Pons (tissue), 1 donor: ENCODE measurements around the gene ELFN1.

Source experiments
- DNase-seq: peaks from one replicate; pipeline ENCODE4 v3.0.0-alpha.2; 2016; ENCODE audit warnings: low spot score

Gene ELFN1

DNA sequence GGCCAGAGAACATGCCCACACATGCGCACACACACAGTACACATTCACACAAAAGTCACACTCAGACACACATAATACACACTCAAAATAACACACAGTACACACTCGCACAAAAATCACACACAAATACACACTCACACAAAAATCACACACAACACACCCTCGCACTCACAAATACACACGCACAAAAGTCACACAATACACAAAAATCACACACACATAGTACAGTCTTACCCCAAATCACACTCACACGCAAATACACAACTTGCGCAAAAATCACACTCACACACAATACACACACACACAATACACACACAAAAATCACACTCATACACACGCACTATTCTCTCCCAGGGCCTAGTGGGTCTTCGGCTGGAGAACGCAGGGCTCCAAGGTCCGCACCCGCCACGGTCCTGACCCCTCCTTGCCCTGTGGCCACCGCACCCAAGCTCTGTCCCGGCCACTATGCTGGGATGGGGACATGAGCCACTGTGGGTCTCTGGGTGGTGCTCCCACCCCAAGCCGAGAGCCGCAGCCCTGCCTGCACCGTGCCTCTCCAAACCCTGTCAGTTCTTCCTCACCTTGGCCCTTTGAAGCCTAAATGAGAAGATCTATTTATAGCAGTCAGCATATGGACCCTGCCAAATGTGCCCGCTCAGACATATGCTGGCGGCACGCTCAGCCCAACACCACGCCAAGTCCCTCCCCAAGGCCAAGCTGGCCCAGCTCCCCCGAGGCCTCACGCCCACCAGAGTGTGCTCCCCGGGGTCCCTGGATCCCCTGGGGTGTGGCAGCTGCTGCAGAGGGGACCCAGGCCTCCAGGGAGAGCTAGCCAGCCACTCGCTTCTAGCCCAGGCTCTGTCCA is 55.9 kb downstream of the ELFN1 start:
- DNase-seq = no peak

DNA sequence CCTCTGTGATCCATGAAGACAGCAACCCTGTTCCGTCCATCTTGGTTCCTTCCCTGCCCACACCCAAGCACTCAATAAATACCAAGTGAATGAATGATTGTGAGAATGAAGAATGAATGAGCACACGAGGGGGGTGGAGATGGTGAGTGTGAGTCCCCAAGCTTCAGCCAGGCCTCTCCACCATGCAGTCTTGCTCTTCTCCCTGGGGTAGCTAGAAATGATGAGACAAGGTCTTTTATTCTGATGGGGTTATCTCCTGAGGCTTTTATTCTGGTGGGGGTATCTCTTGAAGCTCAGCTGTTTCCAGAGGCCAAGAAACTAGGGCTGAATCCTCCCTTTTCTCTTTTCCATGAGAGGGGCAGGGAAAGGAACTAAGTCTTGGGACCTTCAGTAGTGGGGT is 57.0 kb downstream of the ELFN1 start:
- no peak for DNase-seq

DNA sequence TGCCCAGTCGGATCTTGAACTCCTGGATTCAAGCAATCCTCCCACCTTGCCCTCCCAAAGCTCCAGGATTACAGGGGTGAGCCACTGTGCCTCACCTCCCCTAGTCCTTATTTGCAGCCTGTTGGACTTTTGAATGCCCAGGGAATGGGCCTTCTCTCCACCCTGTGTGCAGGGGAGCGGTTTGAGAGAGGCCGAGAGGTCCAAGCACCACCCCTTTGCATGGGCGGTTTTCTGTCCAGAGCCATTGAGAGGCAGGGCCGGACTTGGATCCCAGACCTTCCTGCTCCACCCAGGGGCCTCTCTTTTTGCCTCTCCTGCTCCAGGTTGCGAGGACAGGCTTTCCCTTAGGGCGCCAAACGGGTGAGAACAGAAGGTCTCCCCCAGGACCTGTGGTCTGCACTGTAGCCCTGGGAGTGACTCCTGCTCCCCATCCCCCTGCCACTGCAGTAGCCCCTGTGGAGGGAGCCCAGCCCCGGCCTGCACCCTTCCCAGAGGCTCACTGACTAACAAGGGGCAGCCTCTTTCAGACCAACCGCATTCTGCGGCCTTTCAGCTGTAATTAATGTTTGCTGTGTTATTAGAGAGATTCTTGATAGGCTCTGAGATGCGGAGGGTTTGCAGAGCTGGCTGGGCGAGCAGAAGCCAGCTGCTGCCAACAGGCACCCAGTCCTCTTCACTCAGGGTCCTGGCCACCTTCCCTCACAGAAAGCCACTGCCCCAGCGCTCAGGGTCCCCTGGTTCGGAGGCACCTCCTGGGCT is 57.9 kb downstream of the ELFN1 start:
- no peak for DNase-seq

DNA sequence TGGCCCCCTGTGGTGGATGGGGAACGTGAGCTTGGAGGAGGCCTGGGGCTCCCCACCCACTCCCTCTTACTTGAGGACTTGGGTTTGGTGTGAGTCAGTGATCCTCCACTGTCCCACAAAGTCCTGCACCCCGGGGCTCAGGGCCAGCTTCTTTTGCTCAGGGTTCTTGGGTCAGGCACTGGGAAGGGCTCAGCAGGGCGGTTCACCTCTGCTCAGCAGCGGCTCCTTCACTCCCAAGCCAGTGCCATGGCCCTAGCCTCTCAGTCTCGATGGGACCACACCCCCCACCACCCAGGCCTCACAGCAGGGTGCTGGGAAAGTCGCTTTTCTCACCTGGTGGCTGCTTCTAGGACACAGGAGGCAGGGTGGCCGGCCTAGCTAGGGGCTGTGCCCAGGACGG is 59.1 kb downstream of the ELFN1 start:
- no peak for DNase-seq

DNA sequence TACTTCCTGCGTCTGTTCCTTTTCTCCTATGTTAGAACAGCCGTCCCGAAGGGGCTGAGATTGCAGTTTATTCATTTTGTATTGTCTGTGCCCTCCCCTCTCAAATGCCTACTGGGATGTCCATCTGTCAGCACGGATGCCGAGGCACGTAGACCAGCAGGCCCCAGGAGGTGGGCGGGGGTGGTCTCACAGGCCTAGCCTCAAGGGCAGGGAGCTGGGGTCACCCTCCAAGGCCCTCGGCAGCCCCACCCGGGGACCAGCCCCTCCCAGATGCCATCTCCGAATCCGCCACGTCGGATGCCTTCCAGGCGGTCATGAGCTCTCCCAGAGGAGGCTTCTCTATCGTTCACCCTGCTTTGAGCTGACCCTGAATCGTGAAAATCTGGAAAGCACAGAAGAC is 59.7 kb downstream of the ELFN1 start:
- no peak for DNase-seq

DNA sequence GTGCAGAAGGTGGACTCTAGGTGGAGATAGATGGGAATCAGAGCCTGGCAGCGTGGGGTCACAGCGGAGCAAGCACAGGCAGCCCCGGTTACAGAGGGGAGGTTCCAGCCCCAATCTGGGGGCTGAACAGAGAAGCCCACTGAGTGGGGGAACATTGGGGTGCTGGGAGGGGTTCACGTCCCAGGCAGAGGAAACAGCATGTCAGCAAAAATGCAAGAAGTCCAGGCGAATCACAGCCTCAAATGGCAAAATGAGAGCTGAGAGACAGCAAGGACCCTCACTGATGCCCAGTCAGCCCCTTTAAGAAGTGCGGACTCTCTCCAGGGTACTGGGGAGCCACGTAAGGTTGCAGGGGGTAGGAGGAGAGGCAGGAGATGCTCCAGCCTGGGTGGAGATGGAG is 62.0 kb downstream of the ELFN1 start:
- DNase-seq = no peak

DNA sequence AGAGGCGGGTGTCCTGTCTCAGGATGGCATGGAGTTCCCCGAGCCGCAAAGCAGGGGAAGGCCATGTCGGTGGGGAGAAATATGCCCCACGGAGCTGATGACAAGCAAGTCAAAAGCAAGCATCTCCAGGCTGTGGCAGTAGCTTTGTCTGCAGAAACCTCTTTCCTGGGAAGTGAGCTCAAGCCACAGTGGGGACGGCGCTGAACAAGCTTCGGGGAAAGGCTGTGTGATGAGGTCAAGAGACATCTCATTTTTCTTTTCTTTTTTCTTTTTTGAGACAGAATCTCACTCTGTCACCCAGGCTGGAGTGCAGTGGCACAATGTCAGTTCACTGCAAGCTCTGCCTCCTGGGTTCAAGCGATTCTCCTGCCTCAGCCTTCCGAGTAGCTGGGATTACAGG is 62.6 kb downstream of the ELFN1 start:
- no peak for DNase-seq

DNA sequence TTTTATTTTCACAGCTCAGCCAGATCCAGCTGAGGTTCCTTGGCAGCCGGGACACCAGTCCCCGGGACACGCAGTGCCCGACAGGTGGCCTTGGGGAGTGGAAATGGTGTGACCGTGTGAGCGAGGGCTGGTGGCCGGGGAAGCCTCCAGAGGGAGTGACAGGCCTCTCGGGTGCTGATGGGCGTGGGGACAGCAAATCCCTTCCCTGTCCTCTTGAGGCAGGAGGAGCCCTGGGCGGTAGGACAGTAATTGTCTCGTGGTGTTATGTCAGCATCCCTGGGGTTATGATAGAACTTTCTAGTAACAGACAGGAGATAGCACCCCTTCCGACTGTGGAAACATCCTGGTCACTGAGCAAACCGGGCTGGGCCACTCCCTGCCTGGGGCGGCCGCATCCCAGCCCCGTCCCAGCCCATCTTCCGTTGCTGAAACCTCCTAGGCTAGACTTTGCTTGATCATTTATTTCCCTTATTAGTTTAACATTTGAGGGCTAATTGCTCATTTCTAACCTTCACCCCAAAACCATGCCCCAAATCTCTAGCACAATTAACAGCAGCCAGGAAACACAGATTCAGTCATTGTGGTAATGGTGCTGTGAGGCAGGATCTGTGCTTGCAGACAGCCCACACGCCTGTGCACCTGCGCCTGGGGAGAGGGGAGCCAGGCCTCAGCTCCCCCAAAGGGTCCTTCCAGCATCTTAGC is 63.3 kb downstream of the ELFN1 start:
- DNase-seq = no peak

DNA sequence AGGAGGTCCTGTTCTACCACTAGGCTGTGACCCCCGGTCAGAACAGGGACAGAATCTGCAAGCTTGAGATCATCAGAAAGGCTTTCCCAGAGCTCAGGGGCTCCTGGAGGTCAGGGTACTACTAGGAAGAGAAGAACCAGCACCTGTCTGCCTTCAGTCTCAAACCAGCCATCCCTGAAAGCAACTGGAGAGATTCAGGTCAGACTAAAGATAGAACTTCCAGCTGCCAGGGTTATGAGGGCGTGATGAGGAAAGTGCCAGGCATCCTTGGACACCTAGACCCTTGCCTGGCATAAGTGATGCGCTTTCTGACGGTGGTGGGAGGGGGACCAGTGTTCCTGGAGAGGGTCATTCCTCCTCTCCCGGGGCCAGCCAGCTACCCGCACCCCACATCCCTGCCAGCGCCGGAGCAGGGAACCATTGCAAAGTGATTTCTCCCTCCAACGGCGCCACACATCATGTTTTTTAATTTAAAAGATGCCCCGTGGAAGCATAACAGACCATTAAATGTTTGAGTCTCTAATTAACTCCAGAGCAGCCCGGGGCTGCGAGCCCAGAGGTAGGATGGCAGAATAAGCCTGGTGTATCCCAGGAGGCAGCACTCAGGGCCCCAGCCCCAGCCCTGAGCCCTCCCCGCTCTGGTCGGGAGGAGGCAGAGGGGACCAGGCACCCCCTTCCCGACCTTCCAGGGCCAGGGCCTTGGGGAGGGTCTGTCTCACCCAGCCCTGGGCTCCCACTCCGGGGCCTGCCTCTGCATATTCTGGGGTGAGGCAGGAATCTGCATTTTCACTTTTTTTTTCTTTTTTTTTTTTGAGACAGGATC is 64.0 kb downstream of the ELFN1 start:
- no peak for DNase-seq

DNA sequence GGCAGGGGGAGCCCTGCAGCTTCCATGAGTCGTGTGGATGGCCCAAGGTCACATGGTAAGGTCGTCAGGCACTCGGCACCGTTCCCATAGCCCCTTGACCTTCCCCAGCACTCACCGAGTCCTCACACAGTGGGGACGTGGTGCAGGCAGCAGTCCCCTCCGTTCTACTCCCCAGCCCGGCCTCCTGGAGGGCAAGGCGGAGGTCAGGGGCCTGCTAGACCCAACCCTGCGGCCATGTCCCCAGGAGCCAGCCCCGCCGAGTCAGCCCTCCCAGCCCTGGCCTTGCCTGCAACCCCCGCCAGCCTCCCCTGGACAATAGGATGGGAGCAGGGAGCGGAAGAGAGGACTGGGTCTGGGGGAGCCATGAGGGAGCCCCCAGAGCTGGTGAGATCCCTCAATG is 65.2 kb downstream of the ELFN1 start:
- no peak for DNase-seq

DNA sequence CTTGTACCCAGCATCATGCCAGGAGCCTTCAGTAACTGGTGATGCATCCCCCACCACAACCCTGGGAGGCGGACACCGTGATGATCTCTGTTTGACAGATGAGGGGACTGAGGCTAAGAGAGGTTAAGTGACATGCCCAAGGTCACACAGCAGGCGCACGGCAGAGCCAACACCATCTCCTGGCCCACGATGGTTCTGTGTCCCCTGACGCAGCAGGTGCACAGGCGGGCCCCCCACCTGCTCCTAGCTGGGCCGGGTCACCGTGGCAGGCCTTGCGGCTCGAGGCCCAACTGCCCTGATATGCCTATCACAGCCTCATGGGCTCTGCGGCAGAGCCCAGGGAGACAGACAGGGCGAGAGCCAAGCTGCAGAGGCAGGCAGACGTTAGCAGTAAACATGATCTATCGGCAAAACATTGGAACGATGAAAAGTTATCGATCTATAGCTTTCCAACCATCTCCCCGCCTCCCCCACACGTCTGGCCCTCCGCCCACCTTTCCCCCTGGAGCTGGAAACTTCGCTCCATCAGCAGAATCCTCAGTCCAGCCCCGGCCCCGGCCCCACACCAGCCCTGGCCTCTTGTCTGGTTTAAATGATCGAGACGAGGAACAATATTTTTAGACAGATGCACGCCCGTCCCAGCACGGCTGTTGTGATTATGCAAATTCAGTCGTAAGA is 65.9 kb downstream of the ELFN1 start:
- no peak for DNase-seq

DNA sequence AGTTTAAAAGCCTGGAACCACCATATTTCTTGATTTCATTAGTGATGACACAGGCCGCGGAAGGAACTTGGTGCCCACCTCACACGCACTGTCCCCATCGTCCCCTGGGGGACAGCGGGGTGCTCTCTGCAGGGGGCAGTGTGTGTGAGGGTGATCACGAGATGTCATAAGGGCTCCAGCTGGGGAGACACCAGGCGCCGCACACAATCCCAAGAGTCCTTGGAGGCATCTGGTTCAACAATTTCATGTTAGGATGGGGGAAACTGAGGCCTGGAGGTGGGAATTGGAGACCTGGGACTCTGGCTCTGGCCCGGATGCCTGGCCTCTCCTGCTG is 66.4 kb downstream of the ELFN1 start:
- no peak for DNase-seq

DNA sequence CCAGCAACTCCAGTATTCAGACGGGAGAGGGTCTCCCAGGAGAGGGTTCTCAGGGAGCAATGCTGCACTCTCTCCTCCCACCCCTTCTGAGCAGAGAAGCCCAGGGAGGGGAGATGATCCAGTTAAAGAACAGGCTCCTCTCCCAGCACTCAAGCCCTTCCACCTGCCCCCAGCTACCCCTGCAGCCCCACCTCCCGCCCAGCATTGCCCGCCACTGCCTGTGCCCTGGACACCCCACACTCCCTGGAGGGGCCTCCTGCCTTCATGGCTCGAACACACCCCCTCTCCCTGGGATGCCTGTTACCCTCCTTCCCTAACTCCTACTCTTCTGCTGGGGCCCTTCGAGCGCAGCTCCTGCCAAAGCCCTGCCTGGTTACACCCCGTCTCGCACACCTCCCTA is 66.8 kb downstream of the ELFN1 start:
- DNase-seq = no peak

DNA sequence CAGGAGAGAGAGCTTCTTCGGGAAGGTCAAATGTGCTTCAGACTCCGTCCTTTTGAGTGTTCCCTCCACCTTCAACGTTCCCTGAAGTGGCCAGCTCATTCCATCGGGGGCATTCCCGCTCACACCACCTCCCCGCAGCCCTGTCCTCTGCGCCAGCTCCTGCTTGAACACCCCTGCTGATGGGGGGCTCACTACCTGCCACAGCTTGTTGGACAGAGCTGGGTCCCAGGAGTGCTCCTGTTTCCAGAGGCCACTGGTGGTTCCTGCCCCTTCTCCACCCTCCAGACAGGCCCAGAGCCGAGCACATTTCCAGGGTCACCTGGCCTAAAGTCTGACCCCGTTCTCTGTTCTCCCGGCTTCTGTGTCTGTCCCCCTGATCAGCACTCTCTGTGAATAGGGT is 67.4 kb downstream of the ELFN1 start:
- DNase-seq = no peak

DNA sequence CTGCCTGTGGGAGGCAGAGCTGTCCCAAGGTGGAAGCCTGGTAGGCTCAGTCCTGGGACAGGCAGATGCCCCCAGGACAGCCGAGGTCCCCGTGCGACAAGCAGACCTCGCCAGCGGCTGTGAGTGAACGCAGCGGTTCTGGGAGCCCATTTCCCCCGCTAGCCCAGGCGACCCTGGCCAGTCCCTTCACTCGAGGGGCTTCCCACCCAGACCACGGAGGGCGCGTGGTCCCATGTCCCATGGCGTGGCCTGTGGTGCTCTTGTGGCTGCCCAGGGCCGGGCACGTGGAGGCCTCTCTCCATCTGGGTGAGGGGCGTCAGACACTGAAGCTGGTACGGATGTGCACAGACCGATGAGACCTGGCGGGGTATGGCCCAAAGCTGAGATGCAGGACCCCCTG is 67.9 kb downstream of the ELFN1 start:
- DNase-seq = no peak

DNA sequence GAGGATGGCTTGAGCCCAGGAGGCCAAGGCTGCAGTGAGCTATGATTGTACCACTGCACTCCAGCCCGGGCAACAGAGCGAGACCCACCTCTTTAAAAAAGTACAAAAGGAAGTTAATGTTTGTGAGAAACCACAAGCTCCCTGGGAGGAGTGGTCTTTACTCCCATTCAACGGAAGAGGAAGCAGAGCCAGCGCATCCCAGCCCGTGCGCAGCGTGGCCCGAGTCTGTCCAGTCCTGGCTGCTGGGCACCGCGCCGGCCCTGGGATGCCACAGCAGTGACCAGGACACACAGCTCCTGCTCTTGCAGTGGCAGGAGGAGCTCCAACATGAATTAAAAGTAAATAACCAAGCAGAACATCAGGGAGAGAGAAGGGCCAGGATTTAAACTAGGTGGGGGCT is 68.4 kb downstream of the ELFN1 start:
- no peak for DNase-seq

DNA sequence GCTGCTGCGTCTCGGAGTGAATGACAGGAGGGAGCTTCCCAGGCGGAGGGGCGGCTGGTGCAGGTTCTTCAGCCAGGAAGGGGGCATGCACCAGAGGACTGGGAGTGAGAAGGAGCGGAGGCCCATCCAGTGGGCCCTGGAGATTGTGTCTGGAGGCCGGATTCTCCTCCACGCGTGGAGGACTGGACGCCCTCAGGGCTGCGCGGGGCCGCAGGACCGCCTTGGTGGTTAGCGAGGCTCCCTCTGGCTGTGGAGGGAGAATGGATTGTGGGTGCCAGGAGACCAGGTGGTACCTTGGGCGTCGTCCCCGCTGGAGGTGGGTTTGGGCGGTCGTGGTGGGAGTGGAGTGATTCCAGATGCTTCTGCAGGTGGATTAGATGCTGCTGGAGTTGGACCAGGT is 68.9 kb downstream of the ELFN1 start:
- DNase-seq = no peak

DNA sequence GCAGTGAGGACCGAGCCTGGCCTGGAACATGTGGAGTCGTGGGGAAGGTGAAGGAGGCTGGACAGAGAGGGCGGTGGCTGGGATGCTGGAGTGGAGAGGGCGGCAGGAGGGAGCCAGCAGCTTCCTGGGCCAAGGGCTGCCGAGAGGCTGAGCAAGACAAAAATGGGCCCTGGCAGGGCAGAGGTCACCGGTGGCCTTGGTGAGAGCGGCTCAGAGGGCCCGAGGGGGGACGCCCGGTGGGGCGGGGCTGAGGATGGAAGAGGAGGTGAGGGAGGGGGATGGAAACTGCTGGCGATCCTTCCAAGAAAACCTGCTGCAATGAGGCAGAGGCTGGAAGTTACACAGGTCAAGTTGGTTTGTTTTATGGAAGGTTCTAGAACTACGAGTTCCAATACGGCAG is 69.5 kb downstream of the ELFN1 start:
- DNase-seq = no peak

DNA sequence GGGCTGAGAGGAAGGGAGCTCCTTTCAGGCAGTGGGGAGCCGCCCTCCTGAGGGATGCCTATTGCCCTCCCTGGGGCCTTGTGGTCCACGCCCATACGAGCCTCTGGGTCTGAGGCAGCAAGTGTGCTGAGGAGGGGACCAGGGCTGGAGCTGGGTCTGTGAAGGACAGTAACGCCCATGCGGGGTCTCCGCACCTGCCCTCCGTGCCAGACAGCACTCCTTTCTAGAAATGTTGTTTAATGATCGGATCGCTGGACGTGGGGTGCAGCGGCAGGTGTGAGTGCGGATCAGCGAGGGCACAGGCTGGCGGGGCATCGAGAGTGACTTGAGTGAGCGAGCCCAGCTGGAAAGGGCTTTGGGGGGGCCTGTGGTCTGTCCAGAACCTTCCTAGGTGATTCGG is 70.1 kb downstream of the ELFN1 start:
- no peak for DNase-seq

DNA sequence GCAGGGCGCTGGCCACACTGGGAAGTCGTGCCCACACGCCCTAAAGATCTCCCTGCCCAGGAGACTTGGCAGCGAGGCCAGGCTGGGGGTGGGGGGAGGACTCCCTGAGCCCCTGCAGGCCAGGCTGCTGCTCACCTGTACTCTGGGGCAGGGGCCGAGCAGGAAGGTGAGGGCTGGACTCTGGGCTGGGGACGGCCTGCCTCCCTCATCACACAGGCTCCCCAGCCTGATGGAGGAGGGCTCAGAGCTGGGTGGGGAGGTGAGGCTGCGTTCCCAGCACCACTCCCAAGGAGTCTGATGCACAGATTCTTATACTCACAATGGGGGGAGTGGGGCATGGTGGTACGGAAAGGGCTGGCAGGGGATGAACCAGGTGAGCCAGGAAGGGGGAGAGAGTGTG is 71.2 kb downstream of the ELFN1 start:
- no peak for DNase-seq

DNA sequence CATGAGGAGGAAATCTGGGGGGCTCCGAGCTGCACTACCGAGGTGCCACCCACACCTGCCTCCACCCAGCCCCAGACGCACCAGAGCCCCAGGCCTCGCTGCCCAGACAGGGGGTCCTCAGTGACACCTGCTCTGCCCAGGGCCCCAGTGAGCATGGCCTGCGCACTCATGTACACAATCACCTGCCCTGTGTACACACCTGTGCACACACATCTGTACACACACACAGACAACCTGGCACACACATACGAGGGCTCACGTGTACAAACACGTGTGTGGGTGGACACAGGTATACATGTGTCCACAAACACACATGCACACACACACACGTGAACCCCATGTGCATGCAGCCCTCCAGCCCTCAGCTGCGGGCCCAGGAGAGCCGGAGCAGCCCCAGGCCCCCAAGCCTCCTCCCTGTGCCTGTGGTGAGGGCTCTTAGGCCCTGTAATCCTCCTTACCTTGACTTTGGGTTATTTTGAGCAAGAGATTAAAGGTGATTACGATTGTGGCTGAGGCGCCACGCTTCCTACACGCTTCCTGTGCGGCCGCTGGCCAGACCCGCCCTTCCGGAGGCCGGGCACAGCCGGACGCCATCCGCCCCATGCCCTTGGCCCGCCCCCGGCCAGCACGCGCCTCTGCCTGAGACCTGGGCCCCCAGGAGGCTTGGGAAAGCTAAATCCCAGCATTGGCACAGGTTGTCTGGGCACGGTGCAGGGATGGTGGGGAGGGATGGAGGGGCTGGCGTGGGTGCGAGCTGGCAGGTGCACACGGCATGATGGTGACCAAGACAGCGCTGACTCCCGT is 71.9 kb downstream of the ELFN1 start:
- DNase-seq = no peak
